GM13976 (cell line): ENCODE measurements around the gene TPRN.

Experiments used
- DNase-seq: peaks from one replicate; pipeline ENCODE4 v3.0.0; 2012; ENCODE audit warnings: low spot score
- CTCF ChIP-seq: IDR thresholded peaks from 2 replicates; pipeline ENCODE4 v1.5.1; 2012; ENCODE audit warnings: borderline replicate concordance, mild to moderate bottlenecking; ENCODE audit not compliant: insufficient read depth; ENCODE audit errors: extremely low read depth, missing control alignments, control extremely low read depth
- in situ Hi-C: fragments of 300-500 bp; cut with MboI; formaldehyde crosslinking; loops from one replicate; pipeline ENCODE4 v1.12.0; 2022; ENCODE audit warnings: low sequenced_read_pairs, mixed read lengths, inconsistent platforms; ENCODE audit not compliant: unreplicated experiment

Gene TPRN

GRCh38 chr9:137173796-137174664, 26.5 kb downstream of the TPRN start:
- in situ Hi-C loops, result no loop called here
- no peak for TF ChIP-seq CTCF
- DNase-seq, result no peak

- TF ChIP-seq CTCF, result no peak
- in situ Hi-C loops, result no loop called here
- peak; percentile 43 for DNase-seq
Measured at GRCh38 chr9:137172901-137173795, 27.4 kb downstream of the TPRN start.

GRCh38 chr9:137171149-137171900, 29.2 kb downstream of the TPRN start:
- no peak for TF ChIP-seq CTCF
- in situ Hi-C loops, result no loop called here
- peak; percentile 32 for DNase-seq

GRCh38 chr9:137170486-137171148, 29.9 kb downstream of the TPRN start:
- in situ Hi-C loops, result no loop called here

GRCh38 chr9:137169896-137170358, 30.6 kb downstream of the TPRN start, which contains the start of gene LRRC26:
LRRC26 (minus strand) TSS chr9:137170051; CDS start chr9:137169943, 108 bp downstream.
- no peak for TF ChIP-seq CTCF
- no peak for DNase-seq
- in situ Hi-C loops, result no loop called here

More at GRCh38 chr9:137170486-137171148, 29.9 kb downstream of the TPRN start:
- peak; percentile 41 for DNase-seq
- TF ChIP-seq CTCF, result no peak
